ENCODE data around the gene MBD5.

The MBD5 gene

DNA sequence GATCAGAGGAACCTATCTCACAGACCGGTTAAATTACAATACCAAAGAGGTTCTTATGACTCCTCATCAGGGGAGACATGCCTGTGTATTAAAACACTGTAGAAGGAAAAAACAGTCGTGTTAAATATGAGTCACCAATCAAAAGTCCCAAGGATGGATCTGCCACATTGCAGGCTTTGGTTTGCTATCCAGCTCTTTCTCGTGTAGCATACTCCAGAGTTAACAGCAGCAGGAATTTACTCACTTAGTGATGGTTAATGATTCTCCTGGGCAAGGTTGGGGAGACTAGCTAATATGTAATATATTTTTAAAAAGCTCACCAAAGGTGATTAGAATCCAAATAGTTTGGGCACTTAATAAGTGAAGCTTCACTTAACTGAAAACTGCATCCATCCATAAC is 109.7 kb downstream of the MBD5 start:
- no peak for DNase-seq

DNA sequence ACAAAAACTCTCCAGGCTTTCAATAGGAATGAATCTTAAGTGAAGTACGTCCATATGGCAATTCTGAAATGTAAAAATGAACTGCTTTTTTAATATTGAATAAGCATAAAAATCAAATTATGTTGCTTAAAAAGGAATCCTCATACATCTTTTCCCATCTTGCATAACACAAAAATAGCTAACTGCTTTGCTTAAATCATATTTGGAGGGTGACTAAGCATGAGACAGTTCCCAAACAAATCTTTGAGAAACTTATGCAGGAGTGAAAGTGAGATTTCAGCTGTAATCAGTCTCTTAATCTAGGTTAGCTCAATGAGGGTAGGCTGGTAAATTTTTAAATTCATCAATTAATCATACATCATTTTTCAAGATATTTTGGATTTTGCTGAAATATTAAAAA is 111.5 kb downstream of the MBD5 start:
- DNase-seq, result no peak

DNA sequence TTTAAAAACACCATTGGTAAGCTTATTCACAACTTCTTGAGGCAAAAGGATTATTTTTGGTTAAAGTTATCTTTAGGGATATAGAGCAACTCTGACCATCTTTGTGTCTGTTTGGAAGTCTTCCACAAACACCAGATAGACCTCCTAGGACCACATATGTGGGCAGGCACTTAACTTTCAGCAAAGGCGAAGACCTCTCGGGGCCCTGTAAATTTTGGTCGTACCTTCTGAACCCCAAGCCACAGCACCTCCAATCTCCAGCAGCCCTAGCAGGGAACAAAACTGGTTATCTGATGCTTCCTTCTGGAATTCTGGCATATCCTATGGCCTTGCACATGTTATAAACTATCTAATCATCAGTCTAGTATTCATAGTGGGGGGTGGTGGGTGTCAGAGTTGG is 114.8 kb downstream of the MBD5 start:
- DNase-seq, result no peak

DNA sequence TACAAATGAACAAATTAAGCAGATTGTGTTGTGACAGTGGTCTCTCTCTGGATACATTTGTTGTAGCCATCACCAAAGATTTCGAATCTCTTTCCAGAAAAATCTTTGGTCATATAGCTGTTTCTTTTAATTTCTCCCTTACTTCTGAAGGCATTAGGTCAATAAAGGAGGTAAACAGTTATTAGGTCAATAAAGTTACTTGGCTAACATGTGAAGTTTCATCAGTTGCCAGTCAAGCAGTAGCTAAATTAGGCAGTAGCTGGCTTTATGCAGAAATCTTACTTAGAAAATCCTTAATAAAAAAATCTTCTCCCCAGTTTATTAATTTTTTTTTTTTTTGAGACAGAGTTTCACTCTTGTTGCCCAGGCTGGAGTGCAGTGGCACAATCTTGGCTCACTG is 115.5 kb downstream of the MBD5 start:
- no peak for DNase-seq

DNA sequence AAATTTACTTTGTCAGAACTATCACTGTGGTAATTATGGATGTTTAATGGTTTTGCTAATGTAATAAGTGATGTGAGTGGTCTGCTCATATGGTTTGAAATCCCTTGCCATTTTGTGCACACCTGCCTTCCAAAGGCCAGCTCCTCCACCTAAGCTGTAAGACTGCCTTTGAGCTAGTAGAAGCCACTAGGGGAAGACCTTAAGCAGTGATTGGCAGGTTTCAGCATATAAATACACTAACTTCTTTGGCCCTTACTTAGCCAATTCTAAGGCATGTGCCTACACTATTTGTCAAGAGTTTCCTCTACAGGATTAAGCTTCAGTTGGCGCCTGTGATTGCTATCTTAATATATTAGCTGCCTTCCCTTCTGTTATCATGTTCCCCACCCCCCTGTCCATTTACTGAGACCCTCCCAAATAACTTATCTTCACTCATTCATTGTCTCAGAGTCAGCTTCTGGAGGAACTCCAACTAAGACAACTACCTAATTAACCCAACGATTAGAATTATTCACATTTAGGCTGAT is 141.1 kb downstream of the MBD5 start:
- no peak for DNase-seq

DNA sequence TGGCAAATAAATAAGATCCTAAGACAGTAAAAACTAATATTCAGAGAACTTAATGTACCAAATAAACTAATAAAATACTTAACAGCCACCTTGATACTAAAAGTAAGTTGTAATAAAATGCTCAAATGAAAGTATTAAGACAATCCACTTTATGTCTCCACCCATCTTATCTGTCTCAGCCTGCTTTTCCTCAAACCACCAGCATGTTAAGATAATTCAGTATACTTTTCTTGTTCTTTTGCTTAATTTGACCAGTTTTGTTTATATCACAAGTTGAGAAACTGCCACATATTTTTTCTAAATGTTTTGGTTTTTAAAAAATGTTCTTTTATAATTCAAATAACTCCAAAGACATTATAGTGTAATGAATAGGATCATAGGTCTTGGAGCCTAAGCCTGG is 142.0 kb downstream of the MBD5 start:
- no peak for DNase-seq

DNA sequence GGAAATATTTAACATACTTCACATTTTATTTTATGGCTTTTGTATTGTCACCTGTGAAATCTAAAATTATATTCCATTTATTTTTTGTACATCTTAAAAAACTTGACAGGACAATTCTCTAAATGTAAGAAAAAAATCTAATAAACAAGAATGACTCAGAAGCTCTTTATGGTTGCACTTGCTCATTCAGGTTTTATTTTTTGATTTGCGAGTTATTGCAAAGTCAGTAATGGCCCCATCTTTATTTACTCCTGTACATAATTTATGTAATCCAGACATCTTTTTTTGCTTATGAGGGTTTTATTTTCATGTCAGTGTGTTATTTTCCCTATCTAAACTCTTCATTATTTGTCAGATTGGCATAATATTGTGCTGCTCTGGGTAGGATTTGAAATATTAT is 145.1 kb downstream of the MBD5 start:
- DNase-seq, result no peak

DNA sequence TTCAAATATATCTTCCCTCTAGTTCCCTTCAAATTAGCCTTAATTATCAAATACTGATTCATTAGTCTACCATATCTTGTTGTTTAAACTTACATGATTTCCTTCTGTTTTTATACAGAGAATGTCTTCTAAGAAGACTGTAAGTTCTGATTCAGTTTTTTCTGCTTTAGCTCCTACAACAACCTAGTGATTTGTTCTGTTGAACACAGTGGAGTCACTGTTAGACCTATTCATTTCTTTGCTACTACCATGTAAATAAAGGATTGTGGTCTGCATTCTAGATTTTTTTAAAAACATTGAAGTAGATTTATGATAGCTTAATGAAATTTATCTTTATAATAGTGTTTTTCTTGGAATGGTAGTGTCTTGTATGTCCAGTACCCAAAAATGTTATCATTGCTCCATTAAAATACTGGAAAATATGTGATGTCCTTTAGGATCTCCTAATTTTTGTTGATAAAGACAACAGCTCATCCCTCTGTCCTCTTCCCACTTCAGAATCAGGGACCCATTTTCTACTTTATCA is 146.4 kb downstream of the MBD5 start:
- no peak for DNase-seq

DNA sequence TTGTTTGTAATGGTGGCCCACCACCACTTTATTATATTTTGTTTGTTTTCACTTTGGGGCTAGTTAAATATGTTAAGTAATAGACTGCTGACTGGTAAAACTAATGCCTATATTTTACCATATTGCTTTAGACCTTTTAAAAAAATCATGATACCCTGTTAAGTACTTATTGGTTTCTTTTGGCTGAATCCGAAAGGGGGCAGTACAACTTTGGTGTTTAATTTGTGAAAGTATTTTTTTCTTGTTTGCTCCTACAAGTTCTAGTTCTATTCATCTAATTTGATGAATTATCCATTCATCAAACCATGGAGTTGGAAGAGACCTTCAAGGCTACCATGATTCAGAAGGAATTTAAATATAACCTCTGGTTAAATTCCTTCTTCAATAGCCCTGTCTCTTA is 147.0 kb downstream of the MBD5 start:
- DNase-seq, result no peak

DNA sequence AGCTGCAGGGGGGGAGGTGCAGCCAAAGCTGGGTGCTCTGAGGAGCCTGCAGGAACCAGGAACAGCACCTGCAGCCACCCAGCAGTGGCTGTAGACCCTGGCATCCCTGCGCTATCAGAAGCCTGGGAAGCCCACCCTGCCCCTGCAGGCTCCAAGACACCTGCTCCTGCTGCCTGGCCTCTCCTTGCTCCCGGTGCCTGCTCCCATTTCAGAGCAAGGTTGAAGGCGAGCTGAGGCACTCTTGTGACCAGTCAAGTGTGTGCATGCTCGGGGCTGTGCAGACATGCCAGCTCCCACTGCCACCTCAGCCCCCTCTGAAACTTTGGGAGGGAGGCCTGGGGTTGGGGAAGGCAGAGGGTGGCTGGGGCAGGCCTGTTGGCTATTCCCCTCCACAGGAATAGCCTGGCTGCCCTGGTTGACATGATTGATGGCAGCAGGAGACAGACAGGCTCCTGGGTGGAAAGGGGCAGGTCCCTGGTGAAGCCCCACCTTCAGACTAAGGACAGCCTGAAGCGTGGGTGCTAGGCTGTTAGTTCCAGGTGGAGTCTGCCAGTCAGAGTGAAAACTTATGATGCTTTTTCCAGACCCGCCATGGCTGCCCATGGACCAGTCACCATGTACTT is 151.4 kb downstream of the MBD5 start:
- no peak for DNase-seq

DNA sequence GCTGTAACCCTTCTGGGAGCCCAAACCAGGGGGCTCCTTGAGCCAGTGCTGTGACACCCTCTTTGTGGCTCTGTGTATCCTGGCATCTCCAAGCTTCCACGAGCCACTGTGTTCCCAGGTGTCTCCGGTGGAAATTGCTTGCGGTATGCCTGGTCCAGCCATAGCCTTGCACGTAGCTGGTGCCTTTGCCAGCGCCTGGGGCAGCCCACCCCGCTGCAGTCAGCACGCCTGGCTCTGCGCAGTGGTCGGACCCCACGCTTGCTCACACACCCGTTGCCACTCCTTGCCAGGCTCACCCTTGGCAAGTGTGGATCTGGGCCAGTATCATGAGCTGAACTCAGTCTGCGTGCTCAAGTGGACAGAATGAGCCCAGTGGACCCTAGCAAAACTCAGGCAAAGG is 152.3 kb downstream of the MBD5 start:
- no peak for DNase-seq

DNA sequence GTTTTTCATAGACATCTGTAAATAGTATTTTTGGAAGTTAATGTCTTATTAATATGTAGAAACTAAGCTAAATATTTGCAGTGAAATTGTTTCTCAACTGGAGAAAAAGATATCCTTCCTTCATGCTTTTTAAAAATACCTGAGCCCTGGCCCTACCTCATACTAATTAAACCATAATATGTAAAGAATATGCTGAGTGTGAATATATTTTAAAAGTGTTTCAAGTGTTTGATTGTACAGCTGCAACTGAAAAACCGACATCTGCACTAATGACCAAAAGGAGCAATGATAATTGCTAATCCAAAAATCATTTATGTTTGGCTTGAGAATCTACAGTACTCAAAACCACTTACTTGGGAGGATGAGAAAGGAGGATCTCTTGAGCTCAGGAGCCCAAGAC is 156.7 kb downstream of the MBD5 start:
- DNase-seq, result no peak

DNA sequence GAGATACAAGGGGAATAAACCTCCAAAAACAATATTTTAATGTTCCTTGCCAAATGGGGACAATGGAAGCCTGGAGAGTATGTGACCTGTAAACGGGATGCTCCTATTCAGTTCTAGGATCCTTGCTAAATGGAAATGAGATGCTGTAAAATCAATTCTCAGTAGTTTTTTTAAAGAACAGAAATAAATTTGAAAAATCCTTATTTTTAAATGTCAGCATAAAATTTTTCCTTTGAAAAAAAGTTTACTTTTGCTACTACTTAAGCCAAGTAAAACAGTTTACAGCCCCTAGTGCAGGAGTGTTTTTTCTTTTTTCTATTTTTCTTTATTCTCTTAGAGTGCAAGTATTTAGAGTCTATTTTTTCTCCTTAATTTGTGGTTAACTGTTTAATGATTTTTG is 158.8 kb downstream of the MBD5 start:
- no peak for DNase-seq

DNA sequence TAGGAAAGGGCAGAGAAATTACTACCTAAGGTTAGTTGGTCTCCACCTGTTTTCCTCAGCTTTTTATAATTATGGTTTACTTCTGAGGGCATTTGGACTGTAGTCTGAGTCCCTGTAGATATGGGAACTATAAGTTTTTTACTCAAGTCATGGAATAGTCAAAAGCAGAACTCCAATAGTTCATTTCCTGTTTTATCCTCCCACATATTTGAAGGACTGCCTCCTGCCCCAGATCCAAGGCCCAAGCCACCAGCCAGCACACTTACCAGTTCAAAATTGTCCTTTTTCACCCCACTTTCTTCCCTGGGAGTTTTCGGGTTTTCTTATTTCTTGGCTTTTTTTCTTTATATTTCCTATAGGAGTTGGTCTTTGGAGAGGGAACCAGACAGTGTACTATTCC is 164.1 kb downstream of the MBD5 start:
- DNase-seq, result no peak

DNA sequence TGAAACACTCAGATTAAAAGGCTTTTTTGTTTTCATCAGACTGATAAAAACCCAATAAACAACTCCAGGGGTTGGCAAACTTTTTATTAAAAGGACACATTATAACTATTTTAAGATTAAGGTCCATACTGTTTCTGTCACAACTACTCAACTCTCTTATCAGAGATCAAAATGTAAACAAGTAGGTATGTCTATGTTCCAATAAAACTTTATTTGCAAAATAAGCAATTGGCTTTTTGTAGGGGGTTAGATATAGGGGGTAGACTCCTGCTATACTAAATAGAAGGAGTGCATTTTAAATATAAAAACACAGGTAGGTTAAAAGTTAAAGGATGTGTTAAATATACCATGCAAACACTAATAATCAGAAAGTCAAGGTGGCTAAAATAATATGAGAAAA is 174.0 kb downstream of the MBD5 start:
- DNase-seq, result no peak

DNA sequence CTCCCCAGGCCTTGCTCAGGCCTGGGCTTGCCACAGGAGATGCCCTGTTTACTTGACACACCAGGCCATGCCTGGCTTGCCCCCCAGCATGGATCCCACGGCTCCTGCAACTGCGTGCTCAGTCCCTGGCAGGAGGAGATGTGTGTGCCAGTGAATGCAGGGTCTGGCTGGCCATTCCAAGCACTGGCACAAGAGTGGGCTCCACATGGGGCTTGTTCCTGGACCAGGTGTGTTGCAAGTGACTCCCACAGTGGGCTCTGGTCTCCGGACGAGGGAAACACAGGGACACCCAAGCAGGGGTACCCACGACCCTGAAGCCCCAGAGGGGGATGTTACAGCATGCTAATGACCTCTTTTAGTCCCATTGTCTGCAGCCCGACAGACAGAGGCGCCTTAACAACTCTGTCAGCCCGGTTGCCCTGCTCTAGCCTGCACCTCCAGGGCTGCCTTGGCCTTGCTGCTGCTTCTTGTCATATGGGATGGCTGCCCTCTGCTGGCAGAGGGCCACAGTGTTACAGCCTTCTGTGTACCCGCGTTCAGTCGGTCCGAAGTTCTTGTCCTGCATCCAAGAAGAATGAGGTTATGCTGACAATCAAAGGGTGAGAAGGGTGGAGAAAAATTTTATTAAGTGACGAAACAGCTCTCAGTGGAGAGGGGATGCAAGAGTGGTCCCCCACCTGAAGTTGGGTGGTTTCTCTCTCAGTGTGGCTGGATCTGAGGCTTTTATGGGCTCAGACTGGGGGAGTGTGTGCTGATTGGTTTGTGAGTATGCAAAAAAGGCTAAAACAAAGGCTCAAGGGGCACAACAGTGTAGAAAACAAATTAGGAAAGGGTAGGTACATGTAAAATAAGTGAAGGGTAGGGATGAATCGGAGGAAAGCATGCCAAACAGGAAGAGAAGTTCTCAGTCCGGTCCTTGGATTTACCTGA is 180.4 kb downstream of the MBD5 start:
- peak in 5 of 6 experiments; percentile 1 to 19 (median 16) for DNase-seq

DNA sequence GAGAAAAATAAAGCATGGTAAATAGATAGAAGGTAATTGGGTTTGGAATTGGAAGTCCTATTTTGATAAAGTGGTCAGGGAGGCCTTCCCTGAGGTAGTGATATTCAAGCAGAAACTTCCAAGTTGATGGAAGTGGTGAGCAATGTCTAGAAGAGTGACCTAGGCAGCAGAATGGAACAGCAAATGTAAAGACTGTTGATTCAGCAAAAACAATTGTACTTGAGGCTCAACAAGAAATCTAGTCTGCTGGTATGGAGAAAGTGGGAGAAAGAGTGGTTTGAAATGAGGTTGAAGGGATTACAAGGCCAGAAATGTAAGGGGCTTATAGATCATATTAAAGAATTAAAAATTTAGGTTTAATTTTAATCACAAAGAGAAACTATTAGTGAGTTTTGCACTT is 181.3 kb downstream of the MBD5 start:
- no peak for DNase-seq

DNA sequence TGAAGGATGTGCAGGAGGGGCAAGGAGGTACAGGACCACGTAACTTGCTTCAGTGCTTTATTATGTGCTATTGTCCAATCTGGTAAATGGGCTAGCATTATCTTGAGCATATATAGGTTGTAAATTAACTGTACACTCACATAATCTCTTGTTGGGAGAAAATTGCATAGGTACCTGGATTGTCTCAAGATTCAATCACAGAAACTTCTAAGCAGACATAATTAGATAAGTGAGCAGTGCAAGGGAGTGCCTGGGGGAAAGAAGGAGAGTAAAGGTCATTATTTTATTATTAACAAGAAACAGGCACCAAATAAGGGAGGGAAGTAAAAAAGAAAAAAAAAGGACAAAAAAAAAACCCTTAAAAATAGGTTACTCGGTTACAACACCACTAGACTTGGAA is 186.2 kb downstream of the MBD5 start:
- DNase-seq, result no peak

DNA sequence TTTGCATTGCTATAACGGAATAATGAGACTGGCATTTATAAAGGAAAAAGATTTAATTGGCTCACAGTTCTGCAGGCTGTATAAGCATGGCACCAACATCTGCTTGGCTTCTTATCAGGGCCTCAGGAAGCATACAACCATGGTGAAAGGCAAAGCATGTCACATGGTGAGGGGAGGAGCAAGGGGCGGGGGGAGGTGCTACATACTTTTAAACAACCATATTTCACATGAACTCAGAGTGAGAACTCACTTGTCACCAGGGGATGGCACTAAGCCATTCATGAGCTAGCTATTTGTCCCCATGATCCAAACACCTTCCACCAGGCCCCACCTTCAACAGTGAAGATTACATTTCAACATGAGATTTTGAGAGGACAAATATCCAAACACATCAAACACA is 188.7 kb downstream of the MBD5 start:
- DNase-seq, result no peak

DNA sequence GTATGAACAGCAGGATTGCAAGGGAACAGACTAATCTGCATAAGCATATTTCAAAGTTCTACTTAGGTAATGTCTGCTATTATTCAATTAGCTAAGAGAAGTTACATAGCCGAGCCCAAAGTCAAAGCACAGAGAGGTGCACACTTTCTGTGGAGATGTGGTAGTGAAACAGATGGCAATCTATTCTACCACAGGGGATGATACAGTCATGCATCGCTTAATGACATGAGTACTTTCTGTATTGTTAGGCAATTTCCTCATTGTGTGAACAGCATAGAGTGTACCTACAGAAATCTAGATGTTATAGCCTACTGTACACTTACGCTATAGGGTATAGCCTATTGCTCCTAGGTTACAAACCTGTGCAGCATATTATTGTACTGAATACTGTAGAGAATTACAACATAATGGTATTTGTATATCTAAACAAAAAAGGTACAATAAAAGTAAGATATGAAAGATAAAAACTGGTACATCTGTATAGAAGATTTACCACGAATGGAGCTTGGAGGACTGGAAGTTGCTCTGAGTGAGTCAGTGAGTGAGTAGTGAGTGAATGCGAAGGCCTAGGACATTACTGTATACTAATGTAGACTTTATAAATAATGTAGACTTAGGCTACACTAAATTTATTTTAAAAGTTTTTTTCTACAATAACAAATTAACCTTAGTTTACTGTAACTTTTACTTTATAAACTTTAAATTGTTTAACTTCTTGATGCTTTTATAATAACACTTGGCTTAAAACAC is 197.6 kb downstream of the MBD5 start:
- no peak for DNase-seq

DNA sequence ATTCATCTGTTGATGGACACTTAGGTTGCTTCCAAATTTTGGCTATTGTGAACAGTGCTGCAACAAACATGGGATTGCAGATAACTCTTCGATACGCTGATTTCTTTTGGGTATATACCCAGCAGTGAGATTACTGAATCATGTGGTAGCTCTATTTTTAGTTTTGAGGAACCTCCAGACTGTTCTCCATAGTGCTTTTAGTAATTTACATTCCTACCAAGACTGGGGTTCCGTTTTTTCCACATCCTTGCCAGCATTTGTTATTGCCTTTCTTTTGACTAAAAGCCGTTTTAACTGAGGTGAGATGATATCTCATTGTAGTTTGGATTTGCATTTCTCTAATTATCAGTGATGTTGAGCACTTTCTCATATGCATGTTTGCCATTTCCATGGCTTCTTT is 200.3 kb downstream of the MBD5 start:
- no peak for DNase-seq

DNA sequence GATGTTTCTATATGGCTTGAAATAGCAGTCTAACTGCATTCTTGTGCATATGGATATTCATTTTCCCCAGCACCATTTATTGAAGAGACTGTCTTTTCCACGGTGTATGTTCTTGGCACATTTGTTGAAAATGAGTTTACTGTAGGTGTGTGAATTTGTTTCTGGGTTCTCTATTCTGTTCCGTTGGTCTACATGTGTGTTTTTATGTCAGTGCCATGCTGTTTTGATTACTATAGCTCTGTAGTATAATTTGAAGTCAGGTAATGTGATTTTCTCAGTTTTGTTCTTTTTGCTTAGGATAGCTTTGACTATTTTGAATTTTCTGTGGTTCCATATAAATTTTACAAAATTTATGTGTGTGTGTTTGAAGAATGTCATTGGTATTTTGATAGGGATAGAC is 201.0 kb downstream of the MBD5 start:
- no peak for DNase-seq

DNA sequence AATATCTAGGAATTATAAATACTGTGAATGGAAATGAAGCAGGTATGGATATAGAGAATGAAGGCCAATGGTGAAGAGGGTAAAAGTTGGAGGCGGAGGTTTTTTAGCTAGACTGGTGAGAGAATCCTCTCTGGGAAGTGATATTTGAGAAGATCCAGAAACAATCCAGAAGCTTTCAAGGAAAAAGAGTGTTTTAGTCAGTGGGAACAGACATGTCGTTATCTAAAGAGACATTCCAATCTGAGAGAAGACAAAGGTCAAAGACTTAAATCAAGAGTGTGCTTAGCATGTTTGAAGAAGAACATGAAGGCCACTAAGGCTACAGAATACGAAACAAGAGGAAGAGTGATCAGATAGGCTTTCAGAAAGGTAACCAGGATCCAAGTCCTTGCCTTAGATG is 211.0 kb downstream of the MBD5 start:
- no peak for DNase-seq

Data from stimulated activated naive CD4-positive, alpha-beta T cell (primary cell).